Caco-2 (cell line): ENCODE data around the gene WDR73. TPM values are rescaled to one million over a fixed set of nuclear protein-coding genes. Genes with fewer than 3 reads are reported as not detected.

Experiments used
- BruUV-seq: library from RNA; stranded (reverse); fragments of 400-500 nt; replicated peaks from 2 replicates; lab custom pipeline; 2021; lab: Mats Ljungman, UMichigan
- CTCF ChIA-PET: fragments of 300-600 bp; sonication (Branson Sonifier 250); formaldehyde crosslinking; loops from one replicate; lab custom pipeline; 2022; ENCODE audit warnings: antibody characterized with exemption; lab: Charles Lee
- POLR2A ChIA-PET: fragments of 300-600 bp; sonication (Branson Sonifier 250); formaldehyde crosslinking; loops from one replicate; lab custom pipeline; 2022; ENCODE audit warnings: antibody characterized with exemption; lab: Charles Lee
- DNase-seq, 2 experiments: peaks; one replicate each; pipeline versions ENCODE4 v3.0.0 to v3.0.0-alpha.2; 2020 to 2022
- H3K27me3 ChIP-seq: replicated peaks from 2 replicates; pipeline ENCODE4 v1.6.0; 2011; ENCODE audit warnings: low read length; ENCODE audit not compliant: control insufficient read depth, insufficient read depth
- H3K36me3 ChIP-seq: 2 replicates; pipeline ENCODE4 v1.5.1; 2011; ENCODE audit warnings: low read length; ENCODE audit not compliant: control insufficient read depth, insufficient read depth
- H3K4me1 ChIP-seq: fragments of 250-450 bp; sonication (Bioruptor Pico); 2 replicates; pipeline ENCODE4 v1.5.1; 2020; ENCODE audit warnings: mild to moderate bottlenecking
- H3K4me3 ChIP-seq: 2 replicates; pipeline ENCODE4 v1.5.1; 2011; ENCODE audit warnings: low read depth, mild to moderate bottlenecking, control low read depth, low read length
- H3K9me3 ChIP-seq: fragments of 250-450 bp; sonication (Bioruptor Pico); 2 replicates; pipeline ENCODE4 v1.5.1; 2020; ENCODE audit warnings: mild to moderate bottlenecking, moderate library complexity
- H3K27ac Mint-ChIP-seq: one replicate; pipeline ENCODE4 v1.8.0; 2022; ENCODE audit warnings: mixed read lengths; ENCODE audit not compliant: unreplicated experiment
- H3K27me3 Mint-ChIP-seq: one replicate; pipeline ENCODE4 v1.8.0; 2022; ENCODE audit warnings: mixed read lengths; ENCODE audit not compliant: insufficient read depth, unreplicated experiment
- H3K36me3 Mint-ChIP-seq: one replicate; pipeline ENCODE4 v1.8.0; 2022; ENCODE audit warnings: mild to moderate bottlenecking, mixed read lengths; ENCODE audit not compliant: insufficient read depth, unreplicated experiment
- H3K4me1 Mint-ChIP-seq: one replicate; pipeline ENCODE4 v1.8.0; 2022; ENCODE audit warnings: low read depth, mixed read lengths; ENCODE audit not compliant: unreplicated experiment
- H3K4me3 Mint-ChIP-seq: one replicate; pipeline ENCODE4 v1.8.0; 2022; ENCODE audit warnings: mild to moderate bottlenecking, moderate library complexity, mixed read lengths; ENCODE audit not compliant: unreplicated experiment
- H3K9me3 Mint-ChIP-seq: one replicate; pipeline ENCODE4 v1.8.0; 2022; ENCODE audit warnings: mixed read lengths; ENCODE audit not compliant: unreplicated experiment
- CTCF ChIP-seq, 2 experiments: fragments of 200-600 bp in 1 of 2; IDR thresholded peaks; 1 replicate in 1 of 2; 2 replicates in 1 of 2; pipeline versions ENCODE4 v1.5.1 to v1.8.0; 2011 to 2022; ENCODE audit warnings: antibody characterized with exemption in 1 of 2, control low read depth in 1 of 2, inconsistent platforms in 1 of 2, low read depth in 1 of 2, low read length in 1 of 2, mild to moderate bottlenecking in 1 of 2, moderate library complexity in 1 of 2; ENCODE audit not compliant: insufficient read depth in 1 of 2, severe bottlenecking in 1 of 2, unreplicated experiment in 1 of 2
- intact Hi-C: fragments of 100-400 bp; cut with micrococcal nuclease; formaldehyde crosslinking; loops from one replicate; pipeline ENCODE4 v1.10.0; 2022; ENCODE audit not compliant: unreplicated experiment
- total RNA-seq: library from RNA; stranded (reverse); gene quantifications from 2 replicates; pipeline ENCODE4 v1.2.3, GENCODE V29; 2022

Gene WDR73
- total RNA-seq, 1 experiment from 2014 or later, result 32.7 TPM

GRCh38 chr15:84684092-84684491 lies 30.0 kb upstream of the WDR73 start:
- Mint-ChIP-seq H3K9me3 (no peaks in the 10 kb centered on the region), H3K27me3 (no peaks in the 10 kb centered on the region), H3K27ac (no peak overlapping the region), H3K4me1 (no peaks in the 10 kb centered on the region), H3K36me3 (peaks cover 70% of the 10 kb centered on the region), H3K4me3 (no peak overlapping the region)
- ChIA-PET POLR2A (no interaction called here), CTCF (no interaction called here)
- no peak for DNase-seq
- no peaks in the 10 kb centered on the region for H3K4me1 ChIP-seq
- H3K4me3 ChIP-seq, result no peak overlapping the region
- no peak for TF ChIP-seq CTCF (IDR thresholded peaks at IDR 0.05; ENCODE audit: insufficient read depth in 1 of 2, low read depth in 1 of 2, low read length in 1 of 2, severe bottlenecking in 1 of 2, unreplicated experiment in 1 of 2)
- intact Hi-C loops, result no loop called here
- no peaks in the 10 kb centered on the region for H3K27me3 ChIP-seq
- H3K9me3 ChIP-seq, result no peaks in the 10 kb centered on the region
- BruUV-seq, result no TSS peak
- H3K36me3 ChIP-seq, result no peaks in the 10 kb centered on the region; the same call in 1 of the 2 replicates

GRCh38 chr15:84681831-84682230 lies 27.7 kb upstream of the WDR73 start:
- no peak for DNase-seq
- no peak for TF ChIP-seq CTCF (IDR thresholded peaks at IDR 0.05; ENCODE audit: insufficient read depth in 1 of 2, low read depth in 1 of 2, low read length in 1 of 2, severe bottlenecking in 1 of 2, unreplicated experiment in 1 of 2)
- intact Hi-C loops, result no loop called here
- Mint-ChIP-seq H3K4me3 (no peak overlapping the region), H3K9me3 (no peaks in the 10 kb centered on the region), H3K36me3 (peaks cover 67% of the 10 kb centered on the region), H3K4me1 (no peaks in the 10 kb centered on the region), H3K27me3 (no peaks in the 10 kb centered on the region), H3K27ac (no peak overlapping the region)
- BruUV-seq, result no TSS peak
- Histone ChIP-seq H3K4me1 (no peaks in the 10 kb centered on the region), H3K36me3 (no peaks in the 10 kb centered on the region; the same call in 1 of the 2 replicates), H3K27me3 (no peaks in the 10 kb centered on the region), H3K4me3 (no peak overlapping the region), H3K9me3 (no peaks in the 10 kb centered on the region)
- ChIA-PET CTCF (no interaction called here), POLR2A (no interaction called here)

- H3K9me3 Mint-ChIP-seq, result no peaks in the 10 kb centered on the region
- H3K4me3 Mint-ChIP-seq, result no peak overlapping the region
- no peaks in the 10 kb centered on the region for H3K9me3 ChIP-seq
- no peak for DNase-seq
- H3K4me1 Mint-ChIP-seq, result peaks cover 6% of the 10 kb centered on the region
- TF ChIP-seq CTCF (IDR thresholded peaks at IDR 0.05; ENCODE audit: insufficient read depth in 1 of 2, low read depth in 1 of 2, low read length in 1 of 2, severe bottlenecking in 1 of 2, unreplicated experiment in 1 of 2), result no peak
- H3K36me3 ChIP-seq, result no peaks in the 10 kb centered on the region
- H3K4me3 ChIP-seq, result no peak overlapping the region
- H3K4me1 ChIP-seq, result no peaks in the 10 kb centered on the region
- no peaks in the 10 kb centered on the region for H3K27me3 Mint-ChIP-seq
- intact Hi-C loops, result no loop called here
- ChIA-PET POLR2A (no interaction called here), CTCF (no interaction called here)
- no peak overlapping the region for H3K27ac Mint-ChIP-seq
- BruUV-seq, result no TSS peak
- H3K36me3 Mint-ChIP-seq, result peaks cover 62% of the 10 kb centered on the region
- no peaks in the 10 kb centered on the region for H3K27me3 ChIP-seq
These were observed 17.1 kb upstream of the WDR73 start for GRCh38 chr15:84671211-84671610.
